ENCODE measurements around the gene COL13A1. TPM values are rescaled to one million over a fixed set of nuclear protein-coding genes. Genes with fewer than 3 reads are reported as not detected.
A peak's percentile ranks its signal among the peaks of the same experiment; 100 is the strongest.

The COL13A1 gene
- total RNA-seq, 1 experiment from 2014 or later: 3.6 TPM

GRCh38 chr10:69955211-69955805 lies 153.6 kb downstream of the COL13A1 start:
- Histone ChIP-seq H3K23ac (ENCODE audit: insufficient read length, low read depth, low read length) (no peak overlapping the region), H3K56ac (ENCODE audit: insufficient read length, low read depth, low read length) (no peak overlapping the region), H2BK120ac (ENCODE audit: low read depth, low read length, poor library complexity, severe bottlenecking) (no peak overlapping the region), H3K4me2 (ENCODE audit: insufficient read depth, insufficient read length, low read length) (no peak overlapping the region), H3K23me2 (ENCODE audit: insufficient read length, low read depth, low read length, poor library complexity, severe bottlenecking) (no peaks in the 10 kb centered on the region), H4K91ac (ENCODE audit: insufficient read length, low read depth, low read length) (no peak overlapping the region), H2BK20ac (ENCODE audit: low read depth, low read length, poor library complexity, severe bottlenecking) (no peak overlapping the region), H4K20me1 (ENCODE audit: control insufficient read depth, insufficient read depth, insufficient read length) (no peaks in the 10 kb centered on the region), H2AK5ac (ENCODE audit: insufficient read length, low read length) (no peak overlapping the region), H3K4me1 (ENCODE audit: insufficient read depth, low read length) (peaks cover 3% of the 10 kb centered on the region; the same call in 1 of the 2 replicates), H2BK12ac (ENCODE audit: insufficient read length, low read depth, low read length) (no peak overlapping the region), H3K4ac (ENCODE audit: low read depth, low read length) (no peak overlapping the region), H2BK15ac (ENCODE audit: low read depth, low read length) (no peak overlapping the region), H3K27me3 (ENCODE audit: insufficient read depth, low read length) (no peaks in the 10 kb centered on the region), H4K8ac (replicated peaks; ENCODE audit: insufficient read length, low read depth, low read length) (no peak overlapping the region), H3K79me1 (ENCODE audit: insufficient read depth, low read depth, low read length, poor library complexity, severe bottlenecking) (no peaks in the 10 kb centered on the region), H3K14ac (ENCODE audit: insufficient read depth, low read length) (no peak overlapping the region), H3K27ac (ENCODE audit: insufficient read length, low read depth, low read length) (no peak overlapping the region), H3K79me2 (ENCODE audit: insufficient read depth, low read length) (no peaks in the 10 kb centered on the region), H2AFZ (ENCODE audit: low read length) (no peak overlapping the region), H3K18ac (ENCODE audit: insufficient read length, low read depth, low read length) (no peak overlapping the region), H3K9me3 (ENCODE audit: control insufficient read depth, low read depth, low read length) (no peaks in the 10 kb centered on the region), H3T11ph (ENCODE audit: low read length) (no peak overlapping the region), H4K5ac (ENCODE audit: insufficient read length, low read depth, low read length) (no peak overlapping the region), H2BK5ac (ENCODE audit: insufficient read length, low read length) (no peak overlapping the region), H3K9ac (ENCODE audit: extremely low read depth, insufficient read length, low read length) (no peak overlapping the region)
- Mint-ChIP-seq H3K4me1 (peaks cover 27 to 46% of the 10 kb centered on the region in 2 experiments), H3K36me3 (ENCODE audit: insufficient read depth in 1 of 3, low read depth in 3 of 3) (no peaks in the 10 kb centered on the region), H3K27me3 (ENCODE audit: low read depth) (peaks cover 43% of the 10 kb centered on the region), H3K9me3 (no peaks in the 10 kb centered on the region), H3K27ac (no peak overlapping the region), H3K4me3 (no peak overlapping the region)
- DNase-seq: peak; percentile 50
- no peak for TF ChIP-seq CTCF (conservative IDR thresholded peaks at IDR 0.05)
- WGBS (ENCODE audit: extremely low coverage, insufficient read length, low lambda C conversion rate): no CpG with 5 or more reads among the region's 10 CpGs

Measured in H9 (cell line).